HG02973 (cell line): ENCODE data around the gene P2RY12.

Experiments
- ATAC-seq: cut with Tn5 transposase; IDR thresholded peaks from one replicate; pipeline ENCODE4 v1.9.1; 2021; ENCODE audit warnings: moderate library complexity; ENCODE audit not compliant: unreplicated experiment

The P2RY12 gene

DNA sequence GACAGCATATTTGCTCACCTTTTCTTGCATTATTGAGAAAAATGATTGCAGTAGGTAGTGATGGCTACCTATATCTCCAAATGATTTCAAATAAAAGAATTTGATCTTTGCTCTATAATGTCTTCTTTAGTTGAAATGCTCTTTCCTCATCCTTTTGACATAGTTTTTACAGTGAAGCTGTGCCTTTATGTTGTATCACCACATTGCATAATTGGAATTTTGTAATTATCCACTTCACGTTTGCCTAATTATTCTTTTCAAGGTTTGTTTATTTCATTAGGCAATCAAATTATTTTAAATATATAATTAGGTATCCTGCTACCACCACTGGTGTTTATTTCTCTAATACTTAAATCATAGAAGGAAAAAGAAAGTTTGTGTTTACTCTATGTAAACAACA, 33.9 kb downstream of the P2RY12 start:
- no peak for ATAC-seq

DNA sequence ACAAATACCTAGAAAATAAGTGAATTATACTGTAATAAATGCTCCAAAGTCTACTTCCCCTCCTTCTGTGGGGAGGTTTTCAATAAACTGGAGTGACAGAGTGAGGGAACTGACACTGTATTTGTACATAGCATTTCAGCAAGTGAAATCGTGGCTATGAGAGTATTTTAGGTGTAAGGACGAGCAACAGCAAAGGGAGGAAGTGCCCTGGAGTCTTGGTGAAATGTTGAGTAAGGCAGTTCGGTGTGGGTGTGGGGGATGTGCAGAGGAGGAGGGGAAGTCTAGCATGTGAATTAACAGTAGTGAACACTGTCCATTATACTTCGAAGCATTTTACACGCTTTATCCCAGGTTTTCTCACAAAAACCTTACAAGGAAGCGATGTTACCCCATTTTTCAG, 37.1 kb downstream of the P2RY12 start:
- no peak for ATAC-seq

DNA sequence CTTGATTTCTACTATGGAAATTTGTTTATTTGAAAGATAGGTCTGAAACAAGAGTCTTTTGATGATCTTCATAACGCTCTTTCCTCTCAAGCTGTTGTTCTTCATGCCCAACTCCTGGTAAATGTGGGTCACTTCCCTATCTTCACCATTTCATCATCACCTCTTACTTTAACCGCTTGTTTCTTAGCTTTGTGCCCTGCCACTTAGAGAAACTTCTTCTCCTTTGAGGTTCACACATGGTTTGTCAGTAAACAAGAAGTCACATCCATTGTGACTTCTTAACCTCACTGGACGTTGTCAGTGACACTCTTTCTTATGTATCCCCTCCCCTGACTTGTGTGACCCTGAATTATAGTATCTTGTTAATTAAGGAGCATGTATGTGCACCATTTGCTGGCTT, 38.3 kb downstream of the P2RY12 start:
- ATAC-seq = no peak

DNA sequence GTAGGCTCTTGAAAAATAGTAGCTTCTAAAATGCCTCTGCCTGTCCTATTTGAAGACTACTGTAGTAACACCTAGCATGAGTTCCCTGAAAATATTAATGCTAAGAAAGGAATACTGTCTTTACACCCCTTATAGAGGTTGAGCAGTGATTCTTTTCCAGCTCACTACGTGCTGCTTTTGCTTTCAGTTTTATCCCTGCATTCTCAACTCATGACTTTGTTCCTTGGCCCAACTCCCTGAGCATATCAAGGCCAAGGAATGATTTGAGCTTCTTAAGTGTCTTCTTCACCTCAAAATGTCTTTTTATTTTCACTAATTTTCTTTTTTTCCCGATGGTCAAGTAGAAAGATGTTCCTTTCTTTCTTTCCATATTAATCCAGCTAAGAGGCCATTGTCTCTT, 38.7 kb downstream of the P2RY12 start:
- ATAC-seq = no peak

- ATAC-seq = no peak
Observed at GRCh38 chr3:151331696-151332095, 52.9 kb downstream of the P2RY12 start.

DNA sequence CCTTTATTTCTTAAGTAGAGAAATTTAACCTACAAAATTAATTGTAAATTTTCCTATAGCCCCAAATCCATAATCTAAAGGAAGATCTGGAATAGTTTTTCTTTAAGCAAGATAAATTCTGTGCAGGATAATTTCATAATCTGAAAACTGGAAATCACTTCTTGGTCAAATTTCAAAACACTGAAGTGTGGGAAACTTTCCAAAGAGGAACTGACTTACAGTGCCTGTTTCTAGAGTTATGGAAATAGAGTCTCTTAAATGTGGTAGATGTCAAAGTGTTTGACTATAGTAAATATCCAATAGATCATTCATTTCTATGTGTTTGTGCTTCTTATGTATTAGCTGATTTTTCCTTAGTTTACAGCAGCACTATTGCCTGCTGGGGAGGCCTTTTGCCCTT, 53.7 kb downstream of the P2RY12 start:
- no peak for ATAC-seq

GRCh38 chr3:151330379-151330778, 54.2 kb downstream of the P2RY12 start:
- ATAC-seq = no peak

DNA sequence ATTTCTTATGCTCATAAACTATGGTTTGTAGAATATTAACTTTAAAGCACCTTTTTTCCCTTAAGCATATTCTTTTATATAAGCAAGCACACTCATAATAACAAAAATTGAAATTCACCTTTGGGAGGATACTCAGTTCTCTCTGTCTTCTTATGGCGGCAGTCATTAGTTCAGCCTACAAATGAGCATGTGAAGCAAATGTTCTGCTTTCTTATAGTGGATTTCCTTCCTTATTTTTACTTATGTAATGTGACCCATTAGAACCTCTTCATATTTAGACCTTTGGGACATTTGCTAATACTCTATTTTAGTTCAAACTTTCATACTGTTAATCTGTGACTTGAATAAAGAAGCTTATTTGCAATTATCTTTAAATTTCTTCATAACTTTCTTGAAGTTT, 55.2 kb downstream of the P2RY12 start, which contains the start of gene P2RY13:
Gene P2RY13 (minus strand): TSS at position 187 of the 400 bp plus-strand sequence. CDS start 21 bp downstream, at position 166.
- ATAC-seq = no peak

DNA sequence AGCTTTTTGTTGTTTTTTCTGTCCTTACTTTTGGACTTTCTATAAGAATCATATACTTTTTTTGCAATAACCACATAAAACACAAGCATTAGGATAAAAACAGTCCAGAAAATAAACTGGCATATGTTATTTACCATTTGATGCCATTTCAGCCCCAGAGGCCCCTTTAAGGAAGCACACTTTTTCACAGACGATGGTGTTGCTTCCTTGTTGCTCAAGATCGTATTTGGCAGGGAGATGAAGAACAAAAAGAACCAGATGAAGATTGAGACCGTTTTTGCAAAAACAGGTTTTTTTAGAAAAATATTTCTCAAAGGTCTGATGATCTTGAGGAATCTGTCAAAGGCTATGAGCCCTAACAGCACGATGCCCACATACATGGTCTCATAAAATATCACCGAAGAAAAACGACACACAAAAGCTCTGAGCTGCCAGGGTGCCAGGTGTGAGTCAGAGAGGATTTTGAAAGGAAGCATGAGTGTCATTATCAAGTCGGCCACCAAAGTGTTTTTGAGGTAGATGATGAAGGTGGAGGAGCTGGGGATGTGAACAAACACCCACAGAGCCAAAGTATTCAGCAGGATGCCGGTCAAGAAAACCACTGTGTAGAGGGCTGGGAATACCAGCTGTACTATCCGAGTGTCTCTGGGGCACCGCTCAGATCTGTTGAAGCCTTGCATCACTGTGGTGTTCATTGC, 56.1 kb downstream of the P2RY12 start:
- ATAC-seq = no peak

DNA sequence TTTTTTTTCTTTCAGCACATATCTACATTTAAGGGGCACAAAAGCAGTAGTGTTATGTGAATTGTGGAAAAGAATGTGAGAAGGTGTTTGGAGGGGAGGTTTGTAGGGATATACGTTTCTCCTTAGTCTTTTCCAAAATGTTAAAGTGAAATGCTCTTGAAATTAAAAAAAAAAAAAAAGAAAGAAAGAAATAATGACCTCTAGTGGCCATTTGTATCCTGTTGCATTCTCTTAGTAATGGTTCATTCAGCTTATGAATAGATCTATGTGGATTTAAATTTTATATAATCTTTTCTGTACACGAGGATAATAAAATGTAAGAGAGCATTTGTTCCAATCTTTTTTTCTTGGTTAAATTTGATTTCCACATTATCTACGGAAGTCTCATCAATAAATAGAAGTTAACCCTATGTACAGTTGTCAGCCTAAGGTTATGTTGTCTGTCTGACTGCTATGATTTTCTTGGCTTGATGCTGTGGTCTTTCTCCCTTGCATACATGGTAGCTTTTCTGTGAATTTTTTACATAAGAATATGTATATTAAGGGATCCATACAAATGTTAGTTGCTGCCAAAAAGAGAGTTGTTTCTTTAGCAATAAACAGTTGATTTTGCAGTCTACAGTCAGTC, 56.9 kb downstream of the P2RY12 start:
- no peak for ATAC-seq

DNA sequence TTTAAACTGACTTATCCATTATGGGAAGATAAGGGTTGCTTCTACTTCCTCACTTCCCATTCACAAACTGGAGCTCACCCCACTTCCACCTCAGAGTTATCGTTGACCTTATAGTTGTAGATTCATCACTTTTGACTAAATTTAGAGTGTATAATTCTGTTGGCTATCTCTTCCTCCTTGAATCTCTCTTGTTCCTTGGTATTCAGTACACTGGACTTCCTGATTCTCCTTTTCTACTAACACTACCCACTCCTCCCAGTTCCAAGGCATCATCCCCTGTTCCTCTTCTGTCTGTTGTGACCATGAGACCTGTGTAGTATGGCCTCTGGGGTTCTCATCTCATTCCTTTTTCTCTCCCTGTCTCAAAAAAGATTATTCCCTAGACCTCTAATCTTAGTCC, 62.0 kb downstream of the P2RY12 start:
- ATAC-seq = no peak

- ATAC-seq = no peak
Observed at GRCh38 chr3:151321526-151321925, 63.0 kb downstream of the P2RY12 start.

- no peak for ATAC-seq
Observed at GRCh38 chr3:151320131-151320530, 64.4 kb downstream of the P2RY12 start.

DNA sequence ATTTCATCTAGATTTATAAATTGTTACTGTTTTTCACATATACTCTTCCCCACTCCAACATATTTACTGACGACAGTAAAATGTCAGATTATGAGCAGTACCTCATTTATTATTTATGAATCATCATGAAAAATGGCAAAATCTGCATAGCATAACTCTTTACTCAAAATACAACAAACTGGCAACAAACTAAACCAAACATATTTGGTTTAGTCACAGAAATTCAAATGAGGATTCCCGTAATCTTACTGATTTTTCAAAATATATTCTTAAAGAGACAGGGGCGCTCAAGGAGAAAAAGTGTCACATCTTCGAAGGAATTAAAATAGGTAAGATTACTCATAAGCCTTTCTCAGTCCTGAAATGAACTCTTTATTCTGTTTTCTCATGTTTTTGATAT, 64.9 kb downstream of the P2RY12 start:
- ATAC-seq = no peak

DNA sequence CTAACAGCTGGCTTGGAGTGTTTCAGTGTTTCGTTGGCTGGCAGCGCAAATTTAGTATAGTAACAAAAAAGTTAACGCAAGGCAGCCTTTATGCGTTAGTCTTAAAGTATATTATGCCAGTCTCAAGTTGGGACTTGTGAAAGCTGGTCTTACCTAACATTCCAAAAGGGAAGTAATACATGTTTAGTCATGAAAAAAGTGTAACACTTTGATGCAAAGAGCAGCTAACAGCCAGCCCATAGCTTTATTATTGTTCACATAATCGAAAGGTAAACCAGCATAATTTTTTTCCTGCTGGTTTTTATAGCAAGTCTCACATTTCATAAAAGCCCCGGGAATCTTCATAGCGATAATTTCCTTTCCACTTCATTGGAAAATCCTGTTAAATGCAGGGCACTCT, 65.6 kb downstream of the P2RY12 start:
- no peak for ATAC-seq

GRCh38 chr3:151318313-151318712, 66.2 kb downstream of the P2RY12 start:
- no peak for ATAC-seq

DNA sequence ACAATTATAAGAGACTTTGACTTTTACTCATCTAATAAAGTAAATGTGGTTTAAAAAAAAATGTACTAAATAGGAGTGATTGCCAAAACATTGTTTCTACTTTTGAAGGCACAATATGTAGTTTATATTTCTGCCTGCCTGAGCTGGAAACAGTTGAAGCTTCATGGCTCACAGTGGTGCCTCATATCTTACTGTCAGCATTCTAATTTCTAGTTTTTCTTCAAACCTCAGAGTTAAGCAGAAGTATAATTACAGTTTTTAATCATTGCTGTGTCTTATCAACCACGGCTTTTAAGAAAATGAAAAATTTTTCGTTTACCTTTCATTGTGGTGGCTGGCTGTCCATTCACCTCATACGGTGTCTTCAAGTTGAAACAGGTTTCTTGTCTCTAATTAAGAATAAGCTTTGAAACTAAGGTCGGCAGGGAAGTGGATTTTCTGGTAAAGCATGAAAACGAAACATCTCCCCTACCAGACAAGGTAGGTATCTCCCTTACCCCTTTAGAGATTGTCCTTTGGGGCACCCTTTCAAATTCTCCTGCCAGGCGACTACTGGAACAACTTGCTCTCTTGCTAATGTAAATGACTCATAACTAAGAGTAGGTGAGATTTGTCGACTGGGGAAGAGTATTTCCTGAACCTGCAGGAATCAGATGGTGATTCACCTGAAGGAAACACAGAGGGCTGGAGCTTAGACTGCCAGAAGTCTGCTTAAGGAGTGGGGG, 68.1 kb downstream of the P2RY12 start, which contains the start of gene GPR87:
Gene GPR87 (minus strand): TSS at position 554 of the 725 bp plus-strand sequence. CDS start 16,720 bp downstream, outside the sequence.
- ATAC-seq = no peak

- ATAC-seq = no peak
Observed at GRCh38 chr3:151315846-151316245, 68.7 kb downstream of the P2RY12 start.

DNA sequence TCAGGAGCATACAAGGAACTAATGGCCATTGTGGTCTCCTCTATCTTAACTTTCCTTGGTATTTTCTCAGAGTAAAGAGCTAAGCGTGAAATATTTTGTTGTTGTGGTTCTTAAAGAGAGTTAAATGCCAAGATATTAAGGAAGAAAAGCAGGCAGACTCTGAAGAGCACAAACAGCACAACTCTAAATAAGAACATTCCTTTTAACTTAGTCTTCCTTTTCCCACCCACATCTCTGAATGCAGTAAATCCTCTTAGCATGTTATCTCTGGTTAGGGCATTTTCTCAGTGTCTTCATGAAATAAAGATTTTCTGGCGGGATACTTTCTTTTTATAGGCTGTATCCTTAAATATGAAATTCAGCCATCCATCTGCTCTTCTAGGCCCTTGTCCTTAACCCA, 69.4 kb downstream of the P2RY12 start:
- no peak for ATAC-seq

DNA sequence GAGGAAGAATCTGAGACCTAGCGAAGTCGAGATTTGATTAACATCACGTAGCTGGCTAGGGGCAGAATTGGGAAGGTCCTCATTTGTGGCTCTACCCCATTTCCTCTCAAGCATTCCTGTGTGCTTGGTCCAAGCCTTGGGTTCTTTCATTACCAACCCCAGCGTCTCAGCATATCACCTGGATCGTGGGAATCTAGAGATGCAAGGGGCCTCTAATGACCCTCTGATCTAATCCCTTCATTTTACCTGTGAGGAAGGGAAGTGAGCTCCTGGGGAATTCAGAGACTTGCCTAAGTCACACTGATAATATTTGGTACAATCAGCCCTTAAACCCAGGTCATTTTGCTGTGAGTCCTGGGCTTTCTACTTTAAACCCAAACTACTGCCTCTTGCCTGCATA, 70.0 kb downstream of the P2RY12 start:
- ATAC-seq = no peak

GRCh38 chr3:151314137-151314536, 70.4 kb downstream of the P2RY12 start:
- no peak for ATAC-seq

GRCh38 chr3:151312972-151313371, 71.6 kb downstream of the P2RY12 start:
- ATAC-seq = no peak
